WERI-Rb-1 (cell line): ENCODE results near the gene ALOX5AP.

Experiments used
- DNase-seq: peaks from one replicate; pipeline ENCODE4 v3.0.0-alpha.2; 2020
- H3K27ac ChIP-seq: fragments of 250-450 bp; sonication (Bioruptor Pico); 2 replicates; pipeline ENCODE4 v1.5.1; 2020; ENCODE audit warnings: mild to moderate bottlenecking, moderate library complexity
- H3K27me3 ChIP-seq: fragments of 250-450 bp; sonication (Bioruptor Pico); 2 replicates; pipeline ENCODE4 v1.5.1; 2021; ENCODE audit warnings: mild to moderate bottlenecking, low read depth, moderate library complexity; ENCODE audit not compliant: insufficient read depth, severe bottlenecking
- H3K36me3 ChIP-seq: fragments of 250-450 bp; sonication (Bioruptor Pico); 2 replicates; pipeline ENCODE4 v1.5.1; 2020; ENCODE audit warnings: mild to moderate bottlenecking, moderate library complexity
- H3K4me3 ChIP-seq: 2 replicates; pipeline ENCODE4 v1.5.1; 2011; ENCODE audit warnings: low read depth, mild to moderate bottlenecking, control low read depth, low read length
- H3K9me3 ChIP-seq: fragments of 250-450 bp; sonication (Bioruptor Pico); 2 replicates; pipeline ENCODE4 v1.5.1; 2021; ENCODE audit warnings: mild to moderate bottlenecking, moderate library complexity; ENCODE audit not compliant: severe bottlenecking
- TF ChIP-seq, protein P1 (sequence below): IDR thresholded peaks from 2 replicates; pipeline ENCODE4 v1.5.1; 2011; ENCODE audit warnings: low read depth, mild to moderate bottlenecking, control low read depth, inconsistent platforms, low read length

Gene ALOX5AP

DNA sequence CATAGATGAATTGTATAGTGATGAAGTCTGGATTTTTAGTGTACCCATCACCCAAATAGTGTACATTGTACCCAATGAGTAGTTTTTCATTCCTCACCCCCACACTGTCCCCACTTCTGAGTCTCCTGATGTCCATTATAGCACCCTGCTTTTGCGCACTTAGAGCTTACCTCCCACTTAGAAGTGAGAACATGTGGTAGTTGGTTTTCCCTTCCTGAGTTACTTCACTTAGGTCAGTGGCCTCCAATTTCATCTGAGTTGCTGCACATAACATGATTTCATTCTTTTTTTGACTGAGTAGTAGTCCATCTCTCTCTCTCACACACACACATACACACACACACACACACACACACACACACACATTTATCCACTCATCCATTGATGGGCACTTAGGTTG, 43.2 kb upstream of the ALOX5AP start:
- TF ChIP-seq, protein P1, sequence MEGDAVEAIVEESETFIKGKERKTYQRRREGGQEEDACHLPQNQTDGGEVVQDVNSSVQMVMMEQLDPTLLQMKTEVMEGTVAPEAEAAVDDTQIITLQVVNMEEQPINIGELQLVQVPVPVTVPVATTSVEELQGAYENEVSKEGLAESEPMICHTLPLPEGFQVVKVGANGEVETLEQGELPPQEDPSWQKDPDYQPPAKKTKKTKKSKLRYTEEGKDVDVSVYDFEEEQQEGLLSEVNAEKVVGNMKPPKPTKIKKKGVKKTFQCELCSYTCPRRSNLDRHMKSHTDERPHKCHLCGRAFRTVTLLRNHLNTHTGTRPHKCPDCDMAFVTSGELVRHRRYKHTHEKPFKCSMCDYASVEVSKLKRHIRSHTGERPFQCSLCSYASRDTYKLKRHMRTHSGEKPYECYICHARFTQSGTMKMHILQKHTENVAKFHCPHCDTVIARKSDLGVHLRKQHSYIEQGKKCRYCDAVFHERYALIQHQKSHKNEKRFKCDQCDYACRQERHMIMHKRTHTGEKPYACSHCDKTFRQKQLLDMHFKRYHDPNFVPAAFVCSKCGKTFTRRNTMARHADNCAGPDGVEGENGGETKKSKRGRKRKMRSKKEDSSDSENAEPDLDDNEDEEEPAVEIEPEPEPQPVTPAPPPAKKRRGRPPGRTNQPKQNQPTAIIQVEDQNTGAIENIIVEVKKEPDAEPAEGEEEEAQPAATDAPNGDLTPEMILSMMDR: no peak
- H3K27me3 ChIP-seq: no peaks in the 10 kb centered on the region

DNA sequence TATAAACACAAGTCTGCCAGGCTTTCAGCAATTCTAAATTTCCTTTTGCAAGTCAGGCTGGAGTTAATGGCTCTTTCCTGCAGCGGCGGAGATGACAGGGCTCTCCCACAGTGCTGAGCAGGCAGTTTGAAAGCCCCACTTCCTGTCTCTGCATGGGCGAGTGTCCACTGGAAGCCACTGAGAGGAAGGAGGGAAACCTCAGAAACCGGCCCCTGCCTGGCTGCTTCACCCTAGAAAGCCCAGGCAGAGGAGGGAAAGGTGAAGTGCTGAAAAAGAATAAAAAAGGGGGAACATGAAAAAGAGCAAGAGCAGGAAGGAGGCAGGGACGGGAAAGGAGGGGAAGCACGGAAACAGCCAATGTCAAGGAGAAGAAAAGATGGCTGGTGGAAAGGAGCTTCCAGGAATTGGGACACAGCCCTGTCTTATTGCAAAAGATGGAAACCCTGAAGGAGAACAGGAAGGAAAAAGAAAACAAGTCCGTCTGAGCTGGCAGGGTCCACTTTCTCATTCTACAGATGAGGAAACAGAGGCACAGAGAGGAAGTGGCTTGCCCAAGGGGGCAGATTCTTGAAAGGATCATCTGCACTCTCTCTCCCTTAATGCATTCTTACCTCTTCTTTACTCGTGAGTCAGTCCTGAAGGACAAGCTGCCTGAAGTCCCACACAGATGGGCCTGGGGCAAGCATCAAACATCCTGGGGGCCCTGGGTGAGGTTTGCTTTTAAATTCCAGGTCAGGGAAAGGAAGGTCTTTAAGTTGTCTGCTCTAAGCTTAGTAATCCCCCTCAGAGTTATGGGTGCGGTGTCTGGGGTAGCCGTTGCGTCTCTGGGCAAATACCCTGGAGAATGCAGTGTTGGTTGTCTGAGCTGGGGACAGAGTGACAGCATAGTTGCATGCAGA, 38.8 kb upstream of the ALOX5AP start:
- TF ChIP-seq, protein P1: no peak
- Histone ChIP-seq H3K27ac (no peak overlapping the region), H3K4me3 (no peak overlapping the region), H3K27me3 (no peaks in the 10 kb centered on the region), H3K9me3 (no peaks in the 10 kb centered on the region), H3K36me3 (no peaks in the 10 kb centered on the region)
- no peak for DNase-seq

More for the DNA sequence above, 43.2 kb upstream of the ALOX5AP start:
- DNase-seq: no peak
- Histone ChIP-seq H3K4me3 (no peak overlapping the region), H3K9me3 (no peaks in the 10 kb centered on the region), H3K36me3 (no peaks in the 10 kb centered on the region), H3K27ac (no peak overlapping the region)

- Histone ChIP-seq H3K9me3 (no peaks in the 10 kb centered on the region), H3K36me3 (no peaks in the 10 kb centered on the region), H3K4me3 (no peak overlapping the region), H3K27me3 (no peaks in the 10 kb centered on the region), H3K27ac (no peak overlapping the region)
- no peak for DNase-seq
- TF ChIP-seq, protein P1: no peak
Measured at GRCh38 chr13:30697177-30697953, 38.0 kb upstream of the ALOX5AP start.

DNA sequence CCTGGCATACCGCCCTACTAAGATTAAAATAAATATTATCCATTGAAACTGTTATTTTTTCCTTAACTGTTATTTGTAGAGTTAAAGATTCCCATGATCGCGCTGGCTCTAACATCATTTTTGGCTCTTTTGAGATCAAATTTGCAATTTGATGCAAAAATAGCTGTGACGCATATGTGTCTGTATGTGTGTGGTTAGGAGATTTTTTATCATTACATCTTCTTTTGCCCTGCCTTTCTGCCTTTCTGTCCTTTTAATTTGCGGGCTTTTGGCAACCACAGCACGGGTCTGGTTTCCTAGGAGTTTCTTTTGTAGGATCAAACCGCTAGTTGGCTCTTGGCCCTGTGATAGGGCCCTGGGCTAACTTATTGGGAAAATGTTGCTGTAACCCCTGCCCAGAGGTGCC, 37.3 kb upstream of the ALOX5AP start:
- no peak overlapping the region for H3K27ac ChIP-seq
- no peak for DNase-seq
- TF ChIP-seq, protein P1: no peak
- no peaks in the 10 kb centered on the region for H3K36me3 ChIP-seq
- no peaks in the 10 kb centered on the region for H3K9me3 ChIP-seq
- no peaks in the 10 kb centered on the region for H3K27me3 ChIP-seq
- H3K4me3 ChIP-seq: no peak overlapping the region

DNA sequence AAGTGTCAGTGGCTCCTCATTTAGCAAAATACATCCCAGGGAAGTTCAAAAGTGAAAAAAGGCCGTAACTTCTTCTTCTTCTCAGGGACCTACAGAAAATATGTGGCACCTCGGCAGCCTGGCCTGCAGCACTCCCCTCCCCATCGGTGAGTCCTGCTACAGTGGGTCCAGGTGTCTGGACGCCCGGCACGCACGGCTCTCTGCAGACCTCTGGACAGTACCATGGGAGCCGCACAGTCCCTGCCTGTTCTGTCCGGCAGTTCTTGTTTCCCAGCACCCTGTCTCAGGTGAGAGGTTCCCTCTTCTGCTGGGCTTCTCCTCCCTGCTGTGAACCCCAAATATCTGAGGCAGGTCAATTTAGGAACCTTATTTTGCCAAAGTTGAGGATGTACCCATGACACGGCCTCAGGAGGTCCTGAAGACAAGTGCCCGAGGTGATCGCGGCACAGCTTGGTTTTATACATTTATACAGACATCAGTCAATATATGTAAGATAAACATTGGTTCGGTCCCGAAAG, 36.8 kb upstream of the ALOX5AP start:
- Histone ChIP-seq H3K9me3 (no peaks in the 10 kb centered on the region), H3K27ac (no peak overlapping the region), H3K36me3 (no peaks in the 10 kb centered on the region), H3K4me3 (no peak overlapping the region), H3K27me3 (no peaks in the 10 kb centered on the region)
- no peak for DNase-seq
- TF ChIP-seq, protein P1: no peak
